ENCODE data around the gene NOD2.

NOD2 gene

DNA sequence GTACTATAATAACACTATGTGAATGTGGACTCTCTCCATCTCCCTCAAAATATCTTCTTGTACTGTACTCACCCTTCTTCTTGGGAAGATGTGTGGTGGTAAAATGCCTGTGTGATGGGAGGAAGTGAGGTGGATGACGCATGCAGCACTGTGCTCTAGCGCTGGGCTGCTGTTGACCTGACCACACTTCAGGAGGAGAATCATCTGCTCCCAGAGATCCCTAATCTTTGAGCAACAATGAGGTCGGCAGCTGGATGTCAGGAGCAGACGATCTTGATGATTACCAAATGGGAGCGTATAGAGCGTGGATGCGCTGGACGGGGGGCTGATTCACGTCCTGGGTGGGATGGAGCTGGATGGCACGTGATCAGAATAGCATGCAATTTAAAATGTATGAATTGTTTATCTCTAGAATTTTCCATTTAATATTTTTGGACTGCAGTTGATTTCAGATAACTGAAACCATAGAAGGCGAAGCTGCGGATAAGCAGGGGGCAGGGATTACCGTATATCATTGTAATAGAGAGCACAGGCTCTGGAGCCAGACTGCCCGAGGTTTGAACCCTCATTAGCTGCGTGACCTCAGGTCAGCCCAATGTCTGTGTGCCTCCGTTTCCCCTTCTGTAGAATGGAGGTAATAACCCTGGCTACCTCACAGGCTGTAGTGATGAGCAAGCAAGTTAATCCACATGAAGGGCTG, 24.8 kb downstream of the NOD2 start:
- no peak for DNase-seq

DNA sequence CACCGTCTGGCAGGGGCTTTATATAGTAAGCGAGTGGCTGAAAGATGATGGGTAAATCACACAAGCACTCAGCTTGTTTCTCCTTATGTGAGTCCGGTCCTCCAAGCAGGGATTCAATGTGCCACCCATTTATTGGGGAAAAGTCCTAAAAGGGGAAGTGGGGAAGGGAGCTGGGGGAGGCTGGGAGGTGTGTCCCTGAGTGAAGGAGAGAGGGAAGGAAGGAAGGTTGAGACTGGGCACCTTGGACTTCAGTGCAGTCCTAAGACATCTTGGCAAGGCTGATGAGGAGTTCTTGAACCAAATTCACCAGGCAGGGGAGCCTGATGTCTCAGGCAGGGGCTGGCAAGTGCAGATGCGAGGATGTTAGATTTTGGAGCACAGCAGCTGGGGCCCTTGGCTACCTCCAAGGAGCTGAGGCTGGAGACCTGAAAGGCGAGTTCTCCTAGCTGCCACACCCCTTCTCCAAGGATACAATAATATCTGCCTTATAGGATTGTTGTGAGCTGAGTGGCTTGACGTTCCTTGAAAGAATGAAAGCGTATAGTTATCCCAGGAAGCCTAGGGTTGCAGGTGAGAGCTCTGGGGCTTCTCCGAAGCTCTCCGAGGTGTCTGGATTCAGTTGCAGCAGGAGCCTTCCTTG, 25.5 kb downstream of the NOD2 start:
- DNase-seq = no peak

DNA sequence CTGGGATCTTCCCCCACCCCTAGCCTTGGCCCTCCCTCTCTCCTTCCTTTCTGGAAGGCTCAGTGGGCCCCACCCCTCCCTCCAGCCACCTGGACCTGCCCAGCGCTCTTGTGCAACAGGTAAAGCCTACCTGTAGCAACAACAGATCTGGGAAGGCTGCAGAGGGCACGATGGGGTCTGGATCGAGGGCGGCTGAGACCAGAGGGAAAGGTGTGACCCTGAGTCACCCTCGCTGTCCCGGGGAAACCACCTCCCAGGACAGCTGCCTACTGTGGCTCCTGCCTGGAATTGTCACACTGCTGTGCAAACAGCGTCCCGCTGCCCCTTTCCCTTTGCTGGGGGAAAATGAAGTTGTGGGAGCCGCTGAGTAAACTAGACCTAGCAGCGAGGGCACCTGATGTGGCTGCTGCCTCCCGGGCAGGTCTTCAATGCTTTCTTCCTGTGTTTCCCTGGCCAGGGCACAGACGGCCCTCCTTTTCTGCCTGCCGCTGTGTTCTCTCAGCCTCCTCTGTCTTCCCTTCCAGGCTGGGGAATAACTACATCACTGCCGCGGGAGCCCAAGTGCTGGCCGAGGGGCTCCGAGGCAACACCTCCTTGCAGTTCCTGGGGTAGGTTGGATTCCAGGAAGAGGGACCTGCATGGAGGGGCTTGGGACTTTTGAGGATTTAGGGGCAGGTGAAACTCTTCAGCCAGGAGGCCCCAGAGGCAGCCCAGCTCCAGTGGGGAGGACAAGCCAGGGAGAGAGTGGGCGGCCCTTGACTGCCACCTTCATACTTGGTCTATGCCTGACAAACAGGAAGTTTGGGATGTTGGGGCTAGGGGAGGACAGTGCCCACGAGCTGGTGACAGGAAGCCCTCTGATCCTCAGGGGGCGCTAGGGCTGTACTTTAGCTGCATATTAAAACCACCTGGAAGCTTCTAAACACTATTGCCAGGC, 26.3 kb downstream of the NOD2 start:
- DNase-seq = no peak

DNA sequence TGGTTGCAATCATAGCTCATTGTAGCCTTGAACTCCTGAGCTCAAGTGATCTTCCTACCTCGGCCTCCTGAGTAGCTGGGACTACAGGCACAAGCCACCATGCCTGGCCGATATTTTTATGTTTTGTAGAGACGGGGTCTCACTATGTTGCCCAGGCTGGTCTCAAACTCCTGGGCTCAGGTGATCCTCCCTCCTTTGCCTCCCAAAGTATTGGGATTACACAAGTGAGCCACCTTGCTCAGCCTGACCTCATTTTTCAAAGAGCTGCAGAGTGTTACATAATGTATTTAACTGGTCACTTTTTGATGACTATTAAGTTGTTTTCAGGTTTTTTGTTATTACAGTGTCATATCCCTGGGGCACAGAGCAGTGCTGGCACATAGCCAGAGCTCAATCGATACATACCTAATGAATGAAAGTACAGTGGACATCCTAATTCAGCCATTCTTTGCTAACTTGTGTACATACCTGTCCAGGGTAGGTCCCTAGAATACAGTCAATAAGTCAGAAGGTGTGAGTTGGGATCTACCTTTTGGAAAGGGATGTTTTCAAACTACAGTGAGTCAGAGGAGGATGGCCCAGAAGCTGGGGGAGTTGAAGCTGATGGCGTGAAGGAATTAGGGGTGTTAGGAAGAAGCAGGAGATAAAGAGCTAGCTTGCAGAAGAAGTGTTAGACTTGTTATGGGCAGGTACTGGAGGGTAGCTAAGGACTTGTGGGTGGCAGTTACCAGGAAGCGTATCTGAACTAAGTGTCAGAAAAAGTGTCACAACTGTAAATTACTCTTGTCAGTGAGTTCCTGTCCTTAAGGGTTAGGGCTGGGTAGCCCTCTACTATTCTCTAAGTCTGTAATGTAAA, 28.4 kb downstream of the NOD2 start:
- DNase-seq = no peak

DNA sequence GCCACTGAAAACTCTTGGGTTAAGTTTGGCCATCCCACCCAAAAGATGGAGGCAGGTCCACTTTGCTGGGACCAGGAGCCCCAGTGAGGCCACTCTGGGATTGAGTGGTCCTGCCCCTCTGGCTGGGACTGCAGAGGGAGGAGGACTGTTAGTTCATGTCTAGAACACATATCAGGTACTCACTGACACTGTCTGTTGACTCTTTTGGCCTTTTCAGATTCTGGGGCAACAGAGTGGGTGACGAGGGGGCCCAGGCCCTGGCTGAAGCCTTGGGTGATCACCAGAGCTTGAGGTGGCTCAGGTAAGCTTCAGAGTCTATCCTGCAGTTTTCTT, 29.0 kb downstream of the NOD2 start:
- DNase-seq = no peak

DNA sequence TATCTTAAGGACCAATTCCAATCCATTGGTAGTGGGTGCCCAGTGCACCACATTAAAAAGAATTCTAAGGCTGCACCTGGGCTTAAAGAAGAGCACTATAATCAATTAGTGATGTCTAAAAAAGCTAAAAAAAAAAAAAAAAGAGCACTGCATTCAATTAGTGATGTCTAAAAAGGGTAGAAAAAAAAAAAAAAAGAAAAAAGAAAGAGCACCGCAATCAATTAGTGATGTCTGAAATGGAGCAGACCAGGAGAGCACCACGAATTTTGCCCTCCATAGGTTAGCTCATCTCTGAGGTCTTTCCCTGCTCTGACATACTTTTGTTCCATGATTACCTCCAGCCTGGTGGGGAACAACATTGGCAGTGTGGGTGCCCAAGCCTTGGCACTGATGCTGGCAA, 29.6 kb downstream of the NOD2 start:
- no peak for DNase-seq

DNA sequence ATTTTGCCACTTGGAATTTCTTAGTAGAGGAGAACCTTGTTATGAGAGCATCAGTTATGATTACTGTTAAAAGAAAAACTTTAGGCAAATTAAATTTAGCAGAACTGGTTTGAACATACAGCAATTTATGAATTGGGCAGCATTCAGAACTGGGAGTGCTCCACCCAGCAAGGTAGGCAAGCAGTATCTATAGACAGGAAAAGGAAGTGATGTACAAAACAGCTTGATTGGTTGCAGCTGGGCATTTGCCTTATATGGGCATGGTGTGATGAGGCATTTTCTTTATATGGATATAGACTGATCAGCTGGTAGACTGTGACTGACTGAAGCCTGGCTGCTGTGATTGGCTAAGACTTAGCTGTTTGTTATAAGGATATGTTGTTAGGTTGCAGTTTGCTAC, 30.9 kb downstream of the NOD2 start:
- DNase-seq = no peak

DNA sequence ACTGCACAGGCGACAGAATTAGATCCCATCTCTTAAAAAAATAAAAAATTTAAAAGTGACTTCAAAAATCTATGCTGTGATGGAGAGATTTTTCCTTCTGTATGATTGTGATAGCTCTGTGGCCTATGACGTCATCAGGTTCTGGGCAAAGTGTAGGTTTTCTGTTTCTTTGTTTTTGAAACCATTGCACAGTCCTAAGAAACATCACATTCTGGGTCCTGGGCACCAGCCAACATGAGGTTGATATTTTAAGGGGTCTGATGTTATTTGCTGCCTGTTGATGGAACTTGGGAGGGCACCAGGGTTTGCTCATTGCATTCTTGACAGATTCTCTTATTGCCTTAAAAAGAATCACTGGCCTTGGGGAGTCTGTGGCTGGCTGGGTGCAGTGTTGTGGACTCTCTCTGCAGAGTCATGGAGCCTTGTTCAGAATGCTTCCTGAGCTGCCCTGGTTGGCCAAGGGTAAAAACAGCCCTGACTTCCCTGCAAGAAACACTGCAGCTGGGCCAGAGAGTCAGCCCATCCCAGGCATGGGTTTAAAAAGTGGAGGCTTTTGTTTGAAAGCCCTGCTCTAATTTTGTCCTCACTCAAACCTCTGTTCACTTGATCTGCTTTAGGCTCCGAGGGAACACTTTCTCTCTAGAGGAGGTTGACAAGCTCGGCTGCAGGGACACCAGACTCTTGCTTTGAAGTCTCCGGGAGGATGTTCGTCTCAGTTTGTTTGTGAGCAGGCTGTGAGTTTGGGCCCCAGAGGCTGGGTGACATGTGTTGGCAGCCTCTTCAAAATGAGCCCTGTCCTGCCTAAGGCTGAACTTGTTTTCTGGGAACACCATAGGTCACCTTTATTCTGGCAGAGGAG, 38.0 kb downstream of the NOD2 start:
- no peak for DNase-seq

DNA sequence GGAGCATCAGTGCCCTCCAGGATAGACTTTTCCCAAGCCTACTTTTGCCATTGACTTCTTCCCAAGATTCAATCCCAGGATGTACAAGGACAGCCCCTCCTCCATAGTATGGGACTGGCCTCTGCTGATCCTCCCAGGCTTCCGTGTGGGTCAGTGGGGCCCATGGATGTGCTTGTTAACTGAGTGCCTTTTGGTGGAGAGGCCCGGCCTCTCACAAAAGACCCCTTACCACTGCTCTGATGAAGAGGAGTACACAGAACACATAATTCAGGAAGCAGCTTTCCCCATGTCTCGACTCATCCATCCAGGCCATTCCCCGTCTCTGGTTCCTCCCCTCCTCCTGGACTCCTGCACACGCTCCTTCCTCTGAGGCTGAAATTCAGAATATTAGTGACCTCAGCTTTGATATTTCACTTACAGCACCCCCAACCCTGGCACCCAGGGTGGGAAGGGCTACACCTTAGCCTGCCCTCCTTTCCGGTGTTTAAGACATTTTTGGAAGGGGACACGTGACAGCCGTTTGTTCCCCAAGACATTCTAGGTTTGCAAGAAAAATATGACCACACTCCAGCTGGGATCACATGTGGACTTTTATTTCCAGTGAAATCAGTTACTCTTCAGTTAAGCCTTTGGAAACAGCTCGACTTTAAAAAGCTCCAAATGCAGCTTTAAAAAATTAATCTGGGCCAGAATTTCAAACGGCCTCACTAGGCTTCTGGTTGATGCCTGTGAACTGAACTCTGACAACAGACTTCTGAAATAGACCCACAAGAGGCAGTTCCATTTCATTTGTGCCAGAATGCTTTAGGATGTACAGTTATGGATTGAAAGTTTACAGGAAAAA, 38.8 kb downstream of the NOD2 start:
- DNase-seq = no peak

DNA sequence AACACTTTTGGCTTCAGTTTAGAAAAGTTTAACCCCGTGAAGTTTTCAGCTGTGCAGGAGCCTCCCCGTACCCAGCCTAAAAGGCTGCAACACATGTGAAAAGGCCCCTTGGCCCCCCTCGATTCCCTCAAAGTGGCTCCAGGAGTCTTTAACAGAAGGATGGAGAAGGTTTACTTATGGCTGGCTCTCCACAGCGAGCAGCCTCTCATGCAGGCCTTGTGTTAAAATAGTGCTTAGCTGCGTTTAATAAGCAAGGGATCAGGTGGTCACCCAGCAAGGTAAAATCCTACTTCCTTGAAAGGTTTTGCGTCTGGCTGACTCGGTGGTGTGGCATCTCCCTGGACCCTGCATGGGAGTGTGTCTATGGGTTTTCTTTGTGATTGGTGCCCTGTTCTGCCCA, 40.1 kb downstream of the NOD2 start:
- DNase-seq = no peak

DNA sequence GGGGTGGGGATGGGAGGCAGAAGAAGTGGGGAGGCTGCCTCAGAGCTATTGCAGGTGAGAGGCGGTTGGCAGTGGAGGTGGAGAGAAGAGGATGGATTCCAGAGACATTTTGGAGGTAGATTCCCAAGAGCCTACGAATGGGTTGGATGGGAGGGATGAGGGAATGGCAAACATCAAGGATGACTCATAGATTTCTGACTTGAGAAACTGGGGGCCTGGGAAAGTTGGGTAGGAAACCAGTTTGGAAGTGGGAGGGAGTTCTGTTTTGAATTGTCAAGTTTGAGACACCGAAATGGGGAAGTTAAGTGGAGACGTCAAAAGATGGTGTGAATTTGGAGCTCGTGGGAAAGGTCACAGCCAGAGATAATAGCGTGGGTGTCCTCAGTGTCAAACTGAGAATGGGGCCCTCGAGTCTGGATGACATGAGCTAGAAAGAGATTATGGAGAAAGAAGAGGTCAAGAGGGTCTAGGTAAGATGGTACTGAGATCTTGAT, 42.3 kb downstream of the NOD2 start:
- no peak for DNase-seq

DNA sequence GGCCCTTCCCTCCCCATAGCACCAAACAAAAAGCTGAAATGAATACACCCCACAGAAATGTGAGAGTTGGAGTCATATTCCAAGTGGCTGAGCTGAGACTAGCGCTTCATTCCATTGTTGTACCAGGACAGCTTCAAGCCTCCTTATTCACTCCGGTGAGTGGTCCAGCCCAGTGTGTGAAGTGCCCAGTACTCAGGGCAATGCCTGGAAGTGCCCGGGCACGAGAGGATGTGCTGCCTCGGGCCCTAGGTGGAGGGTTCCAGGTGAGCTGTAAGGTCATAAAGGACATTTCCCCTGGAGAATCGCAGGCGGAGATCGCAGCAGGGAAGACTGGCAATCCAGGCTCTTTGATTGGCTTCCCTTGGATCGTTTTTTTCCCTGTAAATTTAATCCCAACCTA, 43.0 kb downstream of the NOD2 start:
- no peak for DNase-seq

DNA sequence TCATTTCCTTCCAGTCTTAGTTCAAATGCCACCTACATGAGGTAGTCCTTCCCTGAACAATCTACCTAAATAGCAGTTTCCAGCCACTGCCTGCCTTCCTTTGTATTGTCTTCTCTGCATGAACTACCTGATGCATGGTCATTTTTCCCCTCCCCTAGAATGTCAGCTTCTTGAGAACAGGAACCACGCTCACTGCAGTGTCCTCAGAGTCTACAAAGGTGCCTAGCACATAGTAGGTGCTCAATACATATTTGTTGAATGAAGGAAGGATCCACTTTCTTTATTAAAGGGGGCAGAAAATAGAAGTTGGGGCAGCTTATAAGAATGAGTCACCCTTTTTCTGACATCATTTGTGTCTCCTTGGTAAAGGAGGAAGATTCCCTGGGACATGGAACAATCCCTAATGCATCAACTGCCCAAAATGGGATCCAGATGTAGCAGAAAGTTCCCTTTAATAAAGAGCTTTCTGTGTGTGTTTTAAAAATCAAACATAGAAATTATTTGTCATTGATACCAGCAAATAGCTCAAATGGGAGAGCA, 44.1 kb downstream of the NOD2 start:
- DNase-seq = no peak

DNA sequence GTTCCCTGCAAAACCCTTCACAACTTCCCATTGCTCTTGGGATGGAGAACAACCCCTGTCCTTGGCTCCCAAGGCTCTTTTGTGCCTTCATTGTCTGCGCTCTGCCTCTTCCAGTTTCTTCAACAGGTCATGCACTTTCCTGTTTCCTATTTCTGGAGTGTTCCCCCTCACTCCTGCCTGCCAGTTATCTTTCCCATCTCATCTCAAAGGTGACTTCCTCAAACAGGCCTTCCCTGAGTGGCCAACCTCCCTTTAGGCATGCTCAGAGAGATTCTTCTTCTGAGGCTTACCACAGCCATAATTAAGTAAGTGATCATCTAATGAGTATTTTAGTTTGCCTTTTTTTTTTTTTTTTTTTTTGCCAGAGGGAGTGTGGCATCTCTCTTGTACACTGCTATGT, 45.6 kb downstream of the NOD2 start:
- DNase-seq = no peak

DNA sequence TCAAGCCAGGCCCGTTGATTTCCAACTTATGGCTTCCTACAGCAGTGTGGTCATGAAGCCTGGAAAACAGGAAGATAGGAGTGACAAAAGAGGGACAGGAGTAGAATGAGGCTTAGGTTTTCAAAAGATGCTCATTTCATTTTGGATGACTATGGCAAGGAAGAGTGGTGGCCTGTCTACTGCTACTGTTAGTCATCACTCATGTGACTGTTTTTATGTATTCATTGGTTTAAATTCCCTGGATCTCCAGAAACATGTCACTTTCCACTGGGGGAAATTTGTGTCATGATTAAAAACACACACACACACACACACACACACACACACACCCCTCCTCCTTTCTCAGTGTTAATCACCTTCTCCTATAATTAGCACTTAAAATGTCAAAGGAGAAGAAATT, 47.3 kb downstream of the NOD2 start:
- DNase-seq = no peak

DNA sequence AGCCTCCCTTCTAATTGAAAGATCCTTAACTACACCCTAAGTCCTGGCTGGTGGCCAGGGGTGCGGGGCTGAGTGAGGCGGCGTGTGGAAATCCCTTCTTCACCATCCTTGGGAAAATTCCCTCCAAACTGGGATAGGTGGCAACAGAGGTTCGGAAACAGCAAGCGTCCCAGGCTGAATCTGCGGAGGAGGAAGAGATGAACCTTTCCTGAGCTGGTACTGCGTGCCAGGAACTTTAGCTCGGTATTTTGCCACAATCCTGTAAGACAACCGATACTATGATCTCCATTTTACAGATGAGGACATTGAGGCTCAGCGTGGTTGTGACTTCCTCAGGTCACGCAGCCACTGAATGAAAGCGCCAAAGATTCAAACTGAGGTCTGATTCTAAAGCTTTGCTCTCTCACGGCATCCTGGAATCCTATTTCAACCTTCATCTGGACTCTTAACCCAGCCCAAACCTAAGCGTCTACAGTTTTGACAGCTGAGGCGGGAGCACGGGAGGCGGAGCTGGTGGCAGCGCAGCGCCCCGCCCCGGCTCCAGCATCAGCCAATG, 47.9 kb downstream of the NOD2 start:
- DNase-seq = no peak

DNA sequence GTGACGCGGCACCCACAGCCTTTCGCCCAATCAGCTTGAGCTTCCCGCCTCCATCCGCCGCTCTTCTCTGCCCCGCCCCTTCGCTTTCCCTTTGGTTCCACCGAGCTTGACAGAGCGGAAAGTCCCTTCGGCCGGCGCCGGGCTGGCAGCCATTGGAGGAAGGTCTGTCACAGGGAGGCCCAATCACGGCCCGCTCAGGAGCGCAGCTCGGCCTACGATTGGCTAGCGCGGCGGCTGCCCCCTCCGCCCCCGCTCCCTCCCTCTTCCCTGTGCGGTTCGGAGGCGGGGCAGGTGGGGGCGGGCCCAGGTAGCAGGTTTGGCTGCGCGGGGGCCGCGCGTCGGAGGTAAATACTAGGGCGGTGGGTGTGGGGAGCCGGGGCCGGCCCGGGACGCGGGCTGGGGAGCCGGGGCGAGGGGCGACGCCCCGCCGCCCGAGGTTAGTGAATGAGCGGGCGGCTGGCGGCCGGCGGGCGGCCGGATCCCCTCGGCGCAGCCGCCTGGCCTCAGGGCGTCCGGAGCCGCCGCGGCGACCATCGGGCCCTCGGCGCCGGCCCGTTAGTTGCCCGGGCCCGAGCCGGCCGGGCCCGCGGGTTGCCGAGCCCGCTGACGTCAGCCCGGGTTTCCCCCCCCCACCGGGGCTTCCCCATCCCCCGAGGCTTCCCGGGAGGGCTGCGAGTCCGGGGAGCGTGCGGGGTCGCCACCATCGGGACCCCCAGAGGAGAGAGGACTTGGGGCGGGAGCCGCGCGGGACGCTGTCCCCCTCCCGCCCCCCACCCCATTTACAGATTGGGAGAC, 48.6 kb downstream of the NOD2 start, which contains the start of gene CYLD:
Gene CYLD (plus strand): TSS at position 306 of the 795 bp plus-strand sequence. CDS start 7,613 bp downstream, outside the sequence.
- peak; percentile 89 for DNase-seq

DNA sequence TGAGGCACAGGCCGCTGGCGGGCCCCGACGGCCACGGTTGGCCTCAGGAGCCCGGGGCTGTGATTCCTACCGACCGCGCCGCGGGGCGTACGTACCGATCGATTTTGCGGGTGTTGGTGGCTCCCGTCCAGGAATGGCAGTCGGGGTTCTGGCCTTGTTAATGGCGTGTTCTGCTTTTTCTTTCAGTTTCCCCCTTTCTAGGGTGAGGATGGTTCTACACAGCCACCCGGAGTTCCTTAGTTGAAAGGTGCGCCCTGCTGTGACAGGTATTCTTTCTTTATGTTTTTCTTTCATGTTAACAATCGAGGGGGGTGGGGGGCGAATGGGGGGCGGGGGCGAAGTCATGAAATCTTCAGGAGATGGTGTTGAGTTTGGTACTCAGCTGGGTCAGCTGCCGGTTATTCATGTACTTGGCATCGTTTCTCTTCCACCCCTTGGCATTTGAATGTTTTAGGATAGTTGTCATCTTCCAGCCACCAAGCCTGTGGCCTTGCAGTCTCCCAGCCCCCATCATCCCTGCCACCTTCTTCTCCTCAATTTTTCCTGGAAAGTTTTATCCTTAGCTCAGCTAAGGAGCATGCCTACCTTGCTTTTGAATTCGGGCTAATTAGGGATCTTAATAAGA, 49.3 kb downstream of the NOD2 start:
- no peak for DNase-seq
